ENCODE results near the gene CEPT1. TPM values are rescaled to one million over a fixed set of nuclear protein-coding genes. Genes with fewer than 3 reads are reported as not detected.
"Not testable (repeated sequence)": the region's sequence is repeated elsewhere in the genome, so short reads cannot be mapped to it uniquely, and the experiment has no call there.

CEPT1 gene
- polyA plus RNA-seq, result 57.3 TPM
- long read RNA-seq, donor 1, transcript CEPT1-201 (9 exons, 2,198 nt), result major isoform, 8 of 10 reads
- long read RNA-seq, donor 1, partial matches to known transcripts, result 0 of 10 reads
- long read RNA-seq, donor 1, other reads (novel, unspliced or antisense), result 0 of 10 reads
- long read RNA-seq, donor 2, full-length matches to known transcripts, result 6 of 81 reads
- long read RNA-seq, donor 2, partial matches to known transcripts, result 56 of 81 reads
- long read RNA-seq, donor 2, other reads (novel, unspliced or antisense), result 19 of 81 reads
- long read RNA-seq, donor 3, result 0 reads
- long read RNA-seq, donor 4, partial matches to known transcripts, result 0 of 1 reads
- long read RNA-seq, donor 4, other reads (novel, unspliced or antisense), result 0 of 1 reads
- long read RNA-seq, donor 5, partial matches to known transcripts, result 0 of 3 reads
- long read RNA-seq, donor 5, other reads (novel, unspliced or antisense), result 0 of 3 reads
- long read RNA-seq, donor 6, full-length matches to known transcripts, result 7 of 25 reads
- long read RNA-seq, donor 6, partial matches to known transcripts, result 11 of 25 reads
- long read RNA-seq, donor 6, other reads (novel, unspliced or antisense), result 7 of 25 reads
- long read RNA-seq, donor 7, partial matches to known transcripts, result 0 of 1 reads
- long read RNA-seq, donor 7, other reads (novel, unspliced or antisense), result 0 of 1 reads
- long read RNA-seq, donor 8, full-length matches to known transcripts, result 8 of 8 reads
- long read RNA-seq, donor 8, partial matches to known transcripts, result 0 of 8 reads
- long read RNA-seq, donor 8, other reads (novel, unspliced or antisense), result 0 of 8 reads
- long read RNA-seq, donor 9, full-length matches to known transcripts, result 14 of 26 reads
- long read RNA-seq, donor 9, partial matches to known transcripts, result 7 of 26 reads
- long read RNA-seq, donor 9, other reads (novel, unspliced or antisense), result 5 of 26 reads
- long read RNA-seq, donor 10, full-length matches to known transcripts, result 13 of 156 reads
- long read RNA-seq, donor 10, partial matches to known transcripts, result 99 of 156 reads
- long read RNA-seq, donor 10, other reads (novel, unspliced or antisense), result 44 of 156 reads
- long read RNA-seq, donor 11, full-length matches to known transcripts, result 3 of 3 reads
- long read RNA-seq, donor 11, partial matches to known transcripts, result 0 of 3 reads
- long read RNA-seq, donor 11, other reads (novel, unspliced or antisense), result 0 of 3 reads

- H3K27ac ChIP-seq (ENCODE audit: low read length), result peak within 1 kb of the TSS; percentile 88
- no peaks in the 10 kb centered on the region for H3K27me3 ChIP-seq (ENCODE audit: control insufficient read depth, insufficient read depth, low read length)
- H3K4me1 ChIP-seq (ENCODE audit: control insufficient read depth, insufficient read depth, low read length), result peaks cover 6% of the 10 kb centered on the region
- DNase-seq, result peak; percentile 97 to 98
- H3K9me3 ChIP-seq (ENCODE audit: control insufficient read depth, low read depth, low read length), result no peaks in the 10 kb centered on the region
- WGBS (ENCODE audit: insufficient coverage, low lambda C conversion rate), result no CpG with 5 or more reads among the region's 68 CpGs
- H3K36me3 ChIP-seq (ENCODE audit: control insufficient read depth, insufficient read depth, low read length), result peaks cover 10% of the 10 kb centered on the region
- H3K4me3 ChIP-seq (ENCODE audit: low read length), result peak within 1 kb of the TSS; percentile 78
These were observed at the start of gene CEPT1, which contains the start of gene DRAM2 for GRCh38 chr1:111139956-111140679. Gene CEPT1 (plus strand): TSS chr1:111140223. CDS start chr1:111147715, 7,492 bp downstream. Gene DRAM2 (minus strand): TSS chr1:111140093. CDS start chr1:111131554, 8,539 bp downstream.

GRCh38 chr1:111095421-111095820 lies 44.6 kb upstream of the CEPT1 start:
- not testable (repeated sequence) for H3K27ac ChIP-seq (ENCODE audit: low read length); H3K4me3 ChIP-seq (ENCODE audit: low read length); DNase-seq; H3K27me3 ChIP-seq (ENCODE audit: control insufficient read depth, insufficient read depth, low read length); H3K9me3 ChIP-seq (ENCODE audit: control insufficient read depth, low read depth, low read length); H3K36me3 ChIP-seq (ENCODE audit: control insufficient read depth, insufficient read depth, low read length); H3K4me1 ChIP-seq (ENCODE audit: control insufficient read depth, insufficient read depth, low read length)
- no CpG with 5 or more reads among the region's 3 CpGs for whole genome bisulfite sequencing (ENCODE audit: insufficient coverage, low lambda C conversion rate)

DNA sequence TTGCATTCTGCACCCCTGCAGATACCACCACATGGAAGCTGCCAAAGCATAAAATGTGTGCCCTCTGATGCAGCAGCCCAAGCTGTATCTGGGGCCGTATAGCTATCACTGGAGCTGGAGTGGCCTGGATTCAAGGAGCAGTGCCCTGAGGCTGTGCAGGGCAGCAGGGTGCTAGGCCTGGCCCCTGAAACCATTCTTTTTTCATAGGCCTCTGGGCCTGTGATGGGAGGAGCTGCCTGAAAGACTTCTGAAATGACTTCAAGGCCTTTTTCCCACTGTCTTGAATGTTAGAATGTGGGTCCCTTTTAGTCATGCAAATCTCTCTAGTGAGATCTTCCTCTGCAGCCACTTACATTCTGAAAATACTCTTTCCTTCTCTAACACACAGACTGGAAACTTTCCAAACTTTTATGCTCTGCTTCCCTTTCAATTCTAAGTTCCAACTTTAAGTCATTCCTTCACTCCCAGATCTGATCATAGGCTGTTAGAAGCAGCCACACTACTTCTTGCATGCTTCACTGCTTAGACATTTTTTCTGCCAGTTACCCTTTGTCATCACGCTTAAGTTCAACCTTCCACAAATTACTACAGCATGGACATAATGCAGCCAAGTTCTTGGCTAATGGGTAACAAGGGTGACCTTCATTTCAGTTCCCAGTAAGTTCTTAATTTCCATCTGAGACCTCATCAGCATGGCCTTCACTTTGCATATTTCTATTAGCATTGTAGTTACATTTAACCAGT lies 42.5 kb upstream of the CEPT1 start:
- Histone ChIP-seq H3K27ac (ENCODE audit: low read length) (no peak overlapping the region), H3K9me3 (ENCODE audit: control insufficient read depth, low read depth, low read length) (no peaks in the 10 kb centered on the region)
- WGBS (ENCODE audit: insufficient coverage, low lambda C conversion rate), result 86% methylated on average over 1 of the region's 2 CpGs

GRCh38 chr1:111099289-111099688 lies 40.7 kb upstream of the CEPT1 start:
- Histone ChIP-seq H3K9me3 (ENCODE audit: control insufficient read depth, low read depth, low read length) (no peaks in the 10 kb centered on the region), H3K4me3 (ENCODE audit: low read length) (no peak overlapping the region), H3K4me1 (ENCODE audit: control insufficient read depth, insufficient read depth, low read length) (no peaks in the 10 kb centered on the region), H3K36me3 (ENCODE audit: control insufficient read depth, insufficient read depth, low read length) (no peaks in the 10 kb centered on the region), H3K27ac (ENCODE audit: low read length) (no peak overlapping the region), H3K27me3 (ENCODE audit: control insufficient read depth, insufficient read depth, low read length) (no peaks in the 10 kb centered on the region)
- no peak for DNase-seq
- WGBS (ENCODE audit: insufficient coverage, low lambda C conversion rate), result no CpG with 5 or more reads among the region's 1 CpG

More for the DNA sequence above, 42.5 kb upstream of the CEPT1 start:
- Histone ChIP-seq H3K27me3 (ENCODE audit: control insufficient read depth, insufficient read depth, low read length) (no peaks in the 10 kb centered on the region), H3K4me3 (ENCODE audit: low read length) (no peak overlapping the region), H3K36me3 (ENCODE audit: control insufficient read depth, insufficient read depth, low read length) (no peaks in the 10 kb centered on the region), H3K4me1 (ENCODE audit: control insufficient read depth, insufficient read depth, low read length) (no peaks in the 10 kb centered on the region)
- DNase-seq, result no peak

DNA sequence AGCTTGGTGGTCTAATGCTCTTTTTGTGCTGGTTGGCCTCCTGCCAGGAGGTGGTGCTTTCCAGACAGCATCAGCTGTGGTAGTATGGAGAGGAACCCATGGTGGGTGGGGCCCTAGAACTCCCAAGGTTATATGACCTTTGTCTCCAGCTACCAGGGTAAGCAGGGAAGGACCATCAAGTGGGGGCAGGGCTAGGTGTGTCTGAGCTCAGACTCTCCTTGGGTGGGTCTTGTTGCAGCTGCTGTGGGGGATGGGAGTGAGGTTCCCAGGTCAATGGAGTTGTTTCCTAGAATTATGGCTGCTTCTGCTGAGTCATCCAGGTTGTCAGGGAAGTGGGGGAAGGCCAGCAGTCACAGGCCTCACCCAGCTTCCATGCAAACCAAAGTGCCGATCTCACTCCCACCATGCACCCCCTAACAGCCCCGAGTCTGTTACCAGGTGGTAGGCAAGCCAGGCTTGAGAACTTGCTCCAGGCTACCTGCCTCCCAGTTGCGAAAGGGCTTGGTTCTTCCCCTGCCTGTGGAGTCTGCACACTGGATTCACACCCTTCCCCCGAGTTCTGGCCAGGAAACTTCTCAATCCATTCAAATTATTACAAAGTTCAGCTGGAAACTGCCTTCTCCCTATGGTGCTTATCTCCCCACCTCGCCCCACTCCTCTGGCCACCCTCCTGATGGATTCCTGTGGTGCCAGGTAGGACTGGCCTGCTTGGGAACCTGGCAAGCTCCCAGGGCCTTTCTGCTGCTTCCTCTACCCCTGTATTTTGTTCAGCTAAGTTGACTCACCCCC lies 38.0 kb upstream of the CEPT1 start:
- H3K4me3 ChIP-seq (ENCODE audit: low read length), result no peak overlapping the region
- H3K9me3 ChIP-seq (ENCODE audit: control insufficient read depth, low read depth, low read length), result no peaks in the 10 kb centered on the region
- H3K27ac ChIP-seq (ENCODE audit: low read length), result no peak overlapping the region
- H3K27me3 ChIP-seq (ENCODE audit: control insufficient read depth, insufficient read depth, low read length), result no peaks in the 10 kb centered on the region
- DNase-seq, result peak; percentile 5 to 23
- no peaks in the 10 kb centered on the region for H3K4me1 ChIP-seq (ENCODE audit: control insufficient read depth, insufficient read depth, low read length)
- WGBS (ENCODE audit: insufficient coverage, low lambda C conversion rate), result no CpG with 5 or more reads among the region's 5 CpGs
- H3K36me3 ChIP-seq (ENCODE audit: control insufficient read depth, insufficient read depth, low read length), result no peaks in the 10 kb centered on the region

DNA sequence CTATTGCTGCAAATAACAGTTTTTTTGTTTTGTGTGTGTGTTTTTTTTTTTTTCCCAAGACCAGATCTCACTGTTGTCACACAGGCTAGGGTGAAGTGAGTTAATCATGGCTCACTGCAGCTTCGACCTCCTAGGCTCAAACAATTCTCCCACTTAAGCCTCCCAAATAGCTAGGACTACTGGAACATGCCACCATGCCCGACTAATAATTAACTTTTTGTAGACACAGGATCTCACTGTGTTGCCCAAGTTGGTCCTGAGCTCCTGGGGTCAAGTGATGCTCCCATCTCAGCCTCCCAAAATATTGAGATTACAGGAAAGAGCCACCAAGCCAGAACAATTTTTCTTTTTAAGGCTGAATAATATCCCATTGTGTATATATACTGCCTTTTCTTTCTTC lies 35.0 kb upstream of the CEPT1 start:
- DNase-seq, result no peak
- WGBS (ENCODE audit: insufficient coverage, low lambda C conversion rate), result no CpG with 5 or more reads among the region's 2 CpGs
- no peaks in the 10 kb centered on the region for H3K9me3 ChIP-seq (ENCODE audit: control insufficient read depth, low read depth, low read length)
- H3K4me1 ChIP-seq (ENCODE audit: control insufficient read depth, insufficient read depth, low read length), result no peaks in the 10 kb centered on the region
- no peak overlapping the region for H3K27ac ChIP-seq (ENCODE audit: low read length)
- H3K27me3 ChIP-seq (ENCODE audit: control insufficient read depth, insufficient read depth, low read length), result no peaks in the 10 kb centered on the region
- no peak overlapping the region for H3K4me3 ChIP-seq (ENCODE audit: low read length)
- no peaks in the 10 kb centered on the region for H3K36me3 ChIP-seq (ENCODE audit: control insufficient read depth, insufficient read depth, low read length)

- no peaks in the 10 kb centered on the region for H3K4me1 ChIP-seq (ENCODE audit: control insufficient read depth, insufficient read depth, low read length)
- H3K27ac ChIP-seq (ENCODE audit: low read length), result no peak overlapping the region
- no peaks in the 10 kb centered on the region for H3K9me3 ChIP-seq (ENCODE audit: control insufficient read depth, low read depth, low read length)
- H3K27me3 ChIP-seq (ENCODE audit: control insufficient read depth, insufficient read depth, low read length), result no peaks in the 10 kb centered on the region
- H3K36me3 ChIP-seq (ENCODE audit: control insufficient read depth, insufficient read depth, low read length), result peaks cover 4% of the 10 kb centered on the region
- no peak for DNase-seq
- H3K4me3 ChIP-seq (ENCODE audit: low read length), result no peak overlapping the region
- WGBS (ENCODE audit: insufficient coverage, low lambda C conversion rate), result no CpG with 5 or more reads among the region's 1 CpG
These were observed 29.7 kb upstream of the CEPT1 start for GRCh38 chr1:111110197-111110899.

- Histone ChIP-seq H3K27me3 (ENCODE audit: control insufficient read depth, insufficient read depth, low read length) (no peaks in the 10 kb centered on the region), H3K27ac (ENCODE audit: low read length) (no peak overlapping the region), H3K4me3 (ENCODE audit: low read length) (no peak overlapping the region), H3K36me3 (ENCODE audit: control insufficient read depth, insufficient read depth, low read length) (peaks cover 21% of the 10 kb centered on the region), H3K9me3 (ENCODE audit: control insufficient read depth, low read depth, low read length) (no peaks in the 10 kb centered on the region), H3K4me1 (ENCODE audit: control insufficient read depth, insufficient read depth, low read length) (no peaks in the 10 kb centered on the region)
- 100% methylated on average over 1 of the region's 2 CpGs for WGBS (ENCODE audit: insufficient coverage, low lambda C conversion rate)
- no peak for DNase-seq
These were observed 23.5 kb upstream of the CEPT1 start for GRCh38 chr1:111116496-111116895.
